Measurements from ENCODE around the gene SEC31A. TPM values are rescaled to one million over a fixed set of nuclear protein-coding genes. Genes with fewer than 3 reads are reported as not detected.

The SEC31A gene
- total and polyA plus RNA-seq, 2 of the 4 experiments (the other 2 are of a cell fraction) = 278 to 366 TPM

DNA sequence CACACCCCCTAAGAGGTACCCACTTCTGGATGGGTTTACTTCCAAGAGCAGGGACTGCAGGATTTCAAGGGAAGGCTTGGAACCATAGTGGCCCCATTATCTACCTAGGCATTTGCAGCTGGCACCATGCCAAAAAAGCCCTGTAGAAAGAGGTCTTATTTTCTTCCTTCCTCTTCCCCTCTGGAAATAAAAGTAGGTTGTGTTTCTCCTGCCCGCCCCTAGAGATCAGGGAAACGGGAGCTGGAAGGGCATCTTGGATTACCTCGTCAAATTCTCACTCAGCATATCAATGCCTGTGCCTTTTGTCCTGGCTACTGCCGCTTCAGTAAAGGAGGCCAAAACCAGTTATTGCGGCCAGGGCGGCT, 93.9 kb downstream of the SEC31A start:
- POLR2A ChIA-PET (ENCODE audit: unreplicated experiment) = no interaction called here
- DNase-seq = no peak
- no peak overlapping the region for H4K5ac ChIP-seq (ENCODE audit: low read depth, low read length)
- peaks cover 10% of the 10 kb centered on the region for H3K4me1 ChIP-seq (ENCODE audit: control insufficient read depth, insufficient read depth, low read length)
- in situ Hi-C loops (cut with MboI; ENCODE audit: low sequenced_read_pairs) (no loop called here), intact Hi-C loops (cut with micrococcal nuclease) (loop anchor here (5.0 kb wide), 2 partner anchors 50 to 75 kb away; no protein-coding TSS in a partner anchor), dilution Hi-C loops (cut with HindIII; ENCODE audit: low sequenced_read_pairs, unreplicated experiment) (no loop called here)
- no peak overlapping the region for H2BK120ac ChIP-seq (ENCODE audit: low read depth, low read length)
- no peak overlapping the region for H2AK9ac ChIP-seq (replicated peaks; ENCODE audit: low read depth, low read length, poor library complexity)
- H3K4me3 ChIP-seq (ENCODE audit: insufficient read depth, low read depth, low read length) = peak overlapping the region; percentile 92
- peaks cover 10% of the 10 kb centered on the region; the same call in 1 of the 2 replicates for H4K20me1 ChIP-seq (ENCODE audit: insufficient read depth, low read length)
- no peaks in the 10 kb centered on the region for H3K27me3 ChIP-seq (ENCODE audit: control insufficient read depth, insufficient read depth, low read length)
- peak overlapping the region; percentile 99 for H2AFZ ChIP-seq (replicated peaks; ENCODE audit: low read length, poor library complexity)
- H3K4me2 ChIP-seq (ENCODE audit: low read depth, low read length) = peak overlapping the region; percentile 89
- peaks cover 27 to 33% of the 10 kb centered on the region in 2 experiments; a peak in 3 of 4 replicates for H3K79me1 ChIP-seq (ENCODE audit: low read depth in 1 of 2, low read length in 2 of 2)
- CTCF ChIA-PET = interaction anchor here (0.5 to 0.6 kb wide), 2 partner anchors 23 to 487 kb away, joined by 3 to 4 read pairs; partner anchors contain the start of gene COQ2
- H3K27ac ChIP-seq (ENCODE audit: insufficient read depth, low read length) = no peak overlapping the region
- H2BK15ac ChIP-seq (ENCODE audit: low read depth, low read length) = 0 out of 3 replicates have a peak overlapping the region, but pooled peaks have one; percentile 26
- no peak overlapping the region for H3K56ac ChIP-seq (ENCODE audit: extremely low read depth, insufficient read depth, low read length)
- H3K9ac ChIP-seq (ENCODE audit: low read depth, low read length) = no peak overlapping the region
- ATAC-seq (ENCODE audit: low read depth) = no peak
- H3K23ac ChIP-seq (ENCODE audit: low read depth, low read length) = peak overlapping the region; percentile 75; the same call in 1 of the 2 replicates
- H2BK5ac ChIP-seq (ENCODE audit: low read depth, low read length, poor library complexity, severe bottlenecking) = no peak overlapping the region
- H3K9me3 ChIP-seq (ENCODE audit: control insufficient read depth, insufficient read depth, low read length) = no peaks in the 10 kb centered on the region
- H2BK20ac ChIP-seq (ENCODE audit: low read depth, low read length) = no peak overlapping the region
- no CpG with 5 or more reads among the region's 6 CpGs for WGBS, 2 experiments (ENCODE audit: extremely low coverage in 2 of 2, insufficient read length in 1 of 2)
- H3K14ac ChIP-seq (replicated peaks; ENCODE audit: low read depth, low read length) = no peak overlapping the region; the same call in 1 of the 2 replicates
- TF ChIP-seq BHLHE40 (IDR thresholded peaks at IDR 0.05; ENCODE audit: low read depth, low read length) = no peak
- no peak for TF ChIP-seq CEBPB (IDR thresholded peaks at IDR 0.05; ENCODE audit: low read depth, low read length)
- TF ChIP-seq POLR2A (IDR thresholded peaks at IDR 0.05; ENCODE audit: low read depth, low read length) = no peak
- TF ChIP-seq MXI1 (IDR thresholded peaks at IDR 0.05; ENCODE audit: borderline replicate concordance, low read depth, low read length) = no peak
- TF ChIP-seq FOS (IDR thresholded peaks at IDR 0.05; ENCODE audit: low read depth, low read length) = no peak
- TF ChIP-seq, protein P1, sequence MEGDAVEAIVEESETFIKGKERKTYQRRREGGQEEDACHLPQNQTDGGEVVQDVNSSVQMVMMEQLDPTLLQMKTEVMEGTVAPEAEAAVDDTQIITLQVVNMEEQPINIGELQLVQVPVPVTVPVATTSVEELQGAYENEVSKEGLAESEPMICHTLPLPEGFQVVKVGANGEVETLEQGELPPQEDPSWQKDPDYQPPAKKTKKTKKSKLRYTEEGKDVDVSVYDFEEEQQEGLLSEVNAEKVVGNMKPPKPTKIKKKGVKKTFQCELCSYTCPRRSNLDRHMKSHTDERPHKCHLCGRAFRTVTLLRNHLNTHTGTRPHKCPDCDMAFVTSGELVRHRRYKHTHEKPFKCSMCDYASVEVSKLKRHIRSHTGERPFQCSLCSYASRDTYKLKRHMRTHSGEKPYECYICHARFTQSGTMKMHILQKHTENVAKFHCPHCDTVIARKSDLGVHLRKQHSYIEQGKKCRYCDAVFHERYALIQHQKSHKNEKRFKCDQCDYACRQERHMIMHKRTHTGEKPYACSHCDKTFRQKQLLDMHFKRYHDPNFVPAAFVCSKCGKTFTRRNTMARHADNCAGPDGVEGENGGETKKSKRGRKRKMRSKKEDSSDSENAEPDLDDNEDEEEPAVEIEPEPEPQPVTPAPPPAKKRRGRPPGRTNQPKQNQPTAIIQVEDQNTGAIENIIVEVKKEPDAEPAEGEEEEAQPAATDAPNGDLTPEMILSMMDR (conservative IDR thresholded peaks at IDR 0.05; ENCODE audit: low read depth, low read length) = no peak
- no peak overlapping the region for H2AK5ac ChIP-seq (ENCODE audit: low read depth, low read length)
- no peak overlapping the region for H4K8ac ChIP-seq (ENCODE audit: low read depth in 2 of 2, low read length in 2 of 2)
- no peak overlapping the region for H4K91ac ChIP-seq (ENCODE audit: insufficient read depth, low read depth, low read length)
- H3K18ac ChIP-seq (ENCODE audit: low read depth, low read length) = no peak overlapping the region
- H3K36me3 ChIP-seq (ENCODE audit: control insufficient read depth, insufficient read depth, low read length) = 0 out of 2 replicates have a peak, but pooled peaks cover 1% of the 10 kb centered on the region
- peaks cover 20% of the 10 kb centered on the region for H3K9me1 ChIP-seq (ENCODE audit: insufficient read depth, low read length)
- peak overlapping the region; percentile 53; the same call in 1 of the 2 replicates for H3K4ac ChIP-seq (ENCODE audit: low read depth, low read length)
- no TSS peak for BruUV-seq (replicated peaks)

Measured in IMR-90 (cell line).